Skeletal muscle cell (primary cell): ENCODE measurements around the gene CDH13.
A peak's percentile ranks its signal among the peaks of the same experiment; 100 is the strongest.

Experiments used
- DNase-seq: peaks from one replicate; pipeline ENCODE4 v3.0.0-alpha.2; 2010; ENCODE audit warnings: low read depth
- H3K4me3 ChIP-seq: 2 replicates; pipeline ENCODE4 v1.5.1; 2011; ENCODE audit warnings: low read depth, mild to moderate bottlenecking, control low read depth, low read length, moderate library complexity

CDH13 gene

DNA sequence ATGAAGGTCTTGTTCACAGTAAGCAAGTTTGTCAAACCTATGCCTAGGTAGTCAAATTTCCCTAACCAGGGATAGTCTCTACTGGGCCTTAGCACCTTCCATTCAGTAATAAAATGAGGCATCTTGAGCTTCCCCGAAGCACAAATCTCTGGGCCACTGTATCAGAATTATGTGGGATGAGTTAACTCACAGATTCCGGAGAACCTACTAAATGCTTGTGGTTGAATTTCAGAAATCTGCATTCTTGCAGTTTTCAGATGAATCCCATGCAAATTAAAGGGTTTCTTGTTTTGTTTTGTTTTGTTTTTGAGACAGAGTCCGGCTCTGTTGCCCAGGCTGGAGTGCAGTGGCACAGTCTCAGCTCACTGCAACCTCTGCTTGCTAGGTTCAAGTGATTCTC is 702.2 kb downstream of the CDH13 start:
- DNase-seq: no peak
- H3K4me3 ChIP-seq: no peak overlapping the region

DNA sequence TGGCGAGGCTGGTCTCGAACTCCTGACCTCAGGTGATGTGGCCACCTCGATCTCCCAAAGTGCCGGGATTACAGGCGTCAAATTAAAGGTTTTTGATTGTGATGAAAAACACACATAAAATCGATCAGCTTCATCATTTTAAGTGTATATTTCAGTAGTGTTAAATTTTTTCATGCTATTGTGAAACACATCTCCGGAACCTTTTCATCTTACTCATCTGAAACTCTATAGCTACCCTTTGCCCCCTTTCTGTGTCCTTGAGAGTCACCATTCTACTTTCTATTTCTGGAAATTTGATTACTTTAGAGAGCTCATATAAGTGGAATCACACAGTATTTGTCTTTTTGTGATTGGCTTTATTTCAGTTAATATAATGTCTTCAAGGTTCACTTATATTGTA is 702.7 kb downstream of the CDH13 start:
- no peak overlapping the region for H3K4me3 ChIP-seq
- no peak for DNase-seq

DNA sequence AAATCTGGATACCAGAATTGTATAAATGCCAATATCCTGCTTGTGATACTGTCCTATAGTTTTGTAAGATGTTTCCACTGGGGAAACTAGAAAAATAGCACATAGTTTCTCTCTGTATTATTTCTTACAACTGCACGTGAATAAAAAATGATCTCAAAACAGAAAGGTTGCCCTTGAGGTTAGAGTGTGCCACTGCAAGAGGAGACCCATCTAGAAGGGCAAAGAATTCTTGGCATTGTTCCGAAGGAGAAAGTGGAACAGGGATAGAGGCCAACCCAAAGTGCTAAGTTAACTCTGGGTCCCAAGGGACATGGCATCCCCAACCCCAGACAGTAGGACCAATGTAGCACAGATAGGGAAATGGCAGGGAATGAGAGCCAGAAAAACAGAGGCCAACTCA is 703.5 kb downstream of the CDH13 start:
- DNase-seq: no peak
- H3K4me3 ChIP-seq: no peak overlapping the region

DNA sequence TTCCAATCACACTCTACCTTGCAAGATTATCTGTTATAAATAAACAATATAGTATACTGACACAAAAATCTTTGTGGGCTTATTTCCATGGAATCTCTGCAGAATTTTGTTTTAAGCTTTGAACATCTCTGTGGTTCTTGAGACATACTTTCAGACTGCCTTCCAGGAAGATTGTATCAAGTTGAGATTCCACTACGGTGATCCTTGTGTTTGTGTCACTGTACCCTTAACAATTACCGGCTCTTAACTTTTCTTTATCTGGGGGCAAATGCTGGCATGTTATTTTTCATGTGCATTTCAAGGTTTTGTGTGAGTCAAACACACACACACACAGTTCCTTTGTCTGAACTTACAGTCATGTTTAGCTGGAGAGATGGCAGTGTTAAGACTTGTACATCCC is 708.3 kb downstream of the CDH13 start:
- no peak overlapping the region for H3K4me3 ChIP-seq
- DNase-seq: no peak

DNA sequence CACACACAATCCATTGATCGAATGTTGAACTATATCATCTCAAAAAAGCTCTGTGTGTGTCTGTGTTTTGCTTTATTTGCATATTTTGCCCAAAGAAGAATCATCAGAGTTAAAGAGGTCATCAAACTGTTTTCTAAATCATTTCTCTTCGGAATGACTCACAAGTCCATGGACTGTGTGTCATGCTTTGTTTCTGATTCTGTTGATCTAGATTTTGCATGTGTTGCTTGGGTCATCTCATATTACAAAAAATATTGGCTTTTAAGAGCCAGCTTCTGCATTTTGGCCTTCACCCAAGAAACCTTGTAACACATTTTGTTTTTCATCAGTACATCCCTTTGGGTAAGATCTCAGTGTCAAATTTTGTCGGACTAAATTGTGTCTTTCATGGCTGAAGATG is 709.8 kb downstream of the CDH13 start:
- peak; percentile 66 for DNase-seq
- H3K4me3 ChIP-seq: no peak overlapping the region

DNA sequence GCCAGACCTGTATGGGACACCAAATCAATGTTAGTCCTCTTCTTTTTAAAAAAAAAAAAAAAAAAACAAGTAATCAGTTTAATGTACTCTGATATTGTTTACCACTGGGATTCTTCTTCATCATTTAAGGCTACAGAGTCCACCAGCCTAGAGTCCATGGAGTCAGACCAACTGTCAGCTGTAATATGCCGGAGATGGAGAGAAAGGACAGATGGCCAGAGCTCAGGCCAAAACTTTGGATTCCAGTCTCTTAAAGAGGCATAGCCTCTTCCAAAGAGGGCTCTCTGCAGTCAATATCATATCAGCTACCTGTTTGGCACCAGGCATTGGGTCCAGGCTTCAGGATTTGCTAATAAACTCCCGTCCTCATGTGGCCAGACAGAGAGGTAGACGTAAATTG is 711.4 kb downstream of the CDH13 start:
- DNase-seq: no peak
- H3K4me3 ChIP-seq: no peak overlapping the region

DNA sequence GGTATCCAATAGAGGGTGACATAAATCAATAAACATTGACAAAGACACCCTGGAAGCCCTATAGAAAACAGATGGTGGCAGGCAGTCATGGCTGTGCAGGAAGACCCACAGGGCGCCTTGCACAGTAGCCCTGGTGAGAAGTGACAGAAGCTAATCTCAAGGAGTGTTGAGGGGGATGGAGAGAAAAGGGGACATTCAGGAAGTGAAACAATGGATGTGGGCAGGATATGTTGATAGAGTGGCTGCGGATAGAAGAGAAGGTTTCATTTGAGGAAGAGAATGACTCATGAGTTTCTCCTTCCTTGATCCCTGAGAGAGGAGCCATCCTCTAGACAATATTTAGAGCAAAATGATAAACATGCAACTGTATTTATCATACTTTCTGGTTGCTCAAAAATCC is 712.2 kb downstream of the CDH13 start:
- DNase-seq: no peak
- H3K4me3 ChIP-seq: no peak overlapping the region

DNA sequence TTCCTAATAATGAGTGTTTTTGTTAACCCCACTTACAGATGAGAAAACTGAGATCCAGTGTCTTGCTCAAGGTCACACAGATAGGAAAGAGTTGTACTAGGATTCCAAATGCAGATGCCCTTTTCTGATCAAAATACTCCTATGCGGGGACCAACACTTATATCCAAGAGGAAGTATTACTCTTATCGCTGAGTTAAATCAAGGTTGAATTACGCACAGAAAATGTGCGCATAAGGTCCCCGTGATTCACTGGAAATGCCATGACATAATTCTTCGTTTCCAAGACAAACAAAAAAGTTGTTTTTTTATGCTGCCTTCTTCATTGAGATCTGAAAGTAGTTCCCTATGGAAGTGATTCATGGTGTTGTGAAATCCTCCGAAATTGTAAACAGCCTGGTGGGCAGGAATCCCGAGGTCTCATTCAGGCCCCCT is 717.2 kb downstream of the CDH13 start:
- peak; percentile 67 for DNase-seq
- H3K4me3 ChIP-seq: no peak overlapping the region

DNA sequence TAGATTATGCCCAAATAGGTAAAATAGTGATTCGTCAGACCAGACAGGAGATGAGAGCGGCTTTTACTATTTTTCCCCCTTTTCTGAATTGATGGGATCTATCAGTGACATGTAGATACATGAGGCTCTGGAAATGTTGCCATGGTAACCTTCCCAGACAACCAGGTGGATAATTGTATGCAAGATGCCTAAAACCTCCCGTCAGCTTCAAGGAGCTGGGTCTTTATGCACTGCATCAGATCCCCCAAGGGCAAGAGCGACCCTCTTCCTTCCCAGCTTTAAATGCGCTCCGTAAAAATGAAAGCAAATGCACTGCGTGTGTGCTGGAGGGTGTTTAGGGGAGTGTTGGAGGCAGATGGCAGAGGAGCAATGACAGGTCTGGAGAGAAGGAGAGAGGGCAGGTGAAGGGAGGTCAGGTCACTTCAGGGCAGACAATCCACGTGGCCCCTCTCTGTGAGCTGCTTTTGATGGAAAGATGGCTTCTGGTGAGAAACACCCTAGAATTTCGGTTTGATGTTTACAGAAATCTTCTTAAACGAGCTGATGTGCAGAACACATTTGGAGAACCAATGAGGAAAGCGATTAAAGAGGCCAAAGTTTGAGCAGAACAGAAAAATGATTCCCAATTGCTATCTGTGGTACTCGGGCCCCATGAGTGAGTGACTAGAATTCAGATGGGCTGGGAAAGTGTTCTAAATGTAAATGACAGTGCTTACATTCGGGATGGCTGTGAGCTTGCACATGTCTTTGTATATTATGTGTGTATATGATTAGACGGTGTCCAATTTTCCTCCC is 719.3 kb downstream of the CDH13 start:
- no peak overlapping the region for H3K4me3 ChIP-seq
- no peak for DNase-seq

DNA sequence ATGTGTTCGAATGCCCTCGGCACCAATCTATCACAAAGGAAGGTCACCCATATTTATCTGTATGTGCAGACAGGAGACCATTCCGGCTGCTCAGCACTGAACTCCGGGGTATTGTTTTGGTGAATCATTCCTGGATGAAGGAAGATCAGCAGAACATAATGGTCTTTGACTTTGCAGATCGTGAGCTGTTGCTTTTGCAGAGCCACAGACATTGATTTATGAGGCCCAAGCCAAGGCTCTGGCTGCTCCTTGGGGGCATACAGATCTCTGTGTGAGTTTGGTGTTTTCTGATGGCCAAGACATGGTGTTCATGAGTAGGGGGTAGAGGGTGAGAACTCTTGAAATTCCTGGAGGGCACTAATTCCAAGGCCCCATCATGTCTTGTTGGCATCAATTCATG is 722.2 kb downstream of the CDH13 start:
- H3K4me3 ChIP-seq: no peak overlapping the region
- no peak for DNase-seq

DNA sequence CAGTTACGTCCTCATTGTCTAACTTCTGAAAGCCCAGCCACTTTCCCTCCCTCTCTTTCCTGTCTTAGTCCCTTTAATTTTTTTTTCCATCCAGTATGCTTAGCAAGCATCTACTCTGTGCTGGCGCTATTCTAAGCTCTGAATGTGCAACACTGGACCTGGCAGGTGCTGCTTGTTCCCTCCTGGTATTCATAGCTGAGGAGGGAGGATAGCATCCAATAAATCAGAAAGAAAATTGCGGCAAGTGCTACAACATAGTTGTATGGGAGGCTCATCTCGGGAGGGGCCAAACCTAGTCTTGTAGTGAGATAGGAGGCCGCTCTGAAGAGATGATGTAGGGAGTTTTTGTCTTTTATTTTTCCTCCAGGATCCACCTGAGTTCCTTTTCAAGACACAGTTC is 723.7 kb downstream of the CDH13 start:
- DNase-seq: no peak
- no peak overlapping the region for H3K4me3 ChIP-seq

DNA sequence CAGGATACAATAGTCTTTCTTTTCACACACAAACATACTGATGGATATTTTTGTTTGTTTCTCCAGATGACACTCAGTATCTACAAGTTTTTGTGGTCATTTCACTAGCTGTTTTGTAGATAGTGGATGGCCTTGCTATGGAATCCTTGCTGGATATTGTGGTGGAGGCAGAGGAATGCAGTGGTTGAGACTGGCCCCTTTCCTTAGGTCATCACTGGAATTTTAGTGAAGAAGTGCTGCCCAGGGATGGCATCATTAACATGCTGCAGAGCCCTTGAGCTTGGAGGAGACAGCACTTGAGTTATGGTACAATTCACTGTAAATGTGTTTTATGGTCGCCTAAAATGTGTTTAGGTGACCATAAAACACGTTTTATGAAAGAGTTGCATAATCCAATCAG is 725.1 kb downstream of the CDH13 start:
- DNase-seq: no peak
- no peak overlapping the region for H3K4me3 ChIP-seq

DNA sequence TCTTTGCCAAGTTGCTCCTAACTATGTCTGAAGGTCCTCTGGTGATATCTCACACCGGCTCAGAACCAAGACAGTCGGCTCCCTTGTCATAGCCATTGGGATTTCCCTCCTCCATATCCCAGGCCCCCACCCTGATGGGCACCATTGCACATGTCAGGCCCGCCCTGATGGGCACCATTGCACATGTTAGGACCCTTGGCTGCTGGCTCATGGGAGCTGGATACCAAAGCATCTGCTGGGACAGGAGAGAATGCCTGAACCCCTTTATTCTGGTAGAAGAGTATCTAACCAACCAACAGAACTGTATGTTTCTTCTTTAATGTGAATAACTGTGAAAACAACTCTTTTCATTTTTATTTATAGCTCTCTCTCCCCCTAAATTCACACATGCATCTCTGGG is 726.5 kb downstream of the CDH13 start:
- DNase-seq: no peak
- no peak overlapping the region for H3K4me3 ChIP-seq

DNA sequence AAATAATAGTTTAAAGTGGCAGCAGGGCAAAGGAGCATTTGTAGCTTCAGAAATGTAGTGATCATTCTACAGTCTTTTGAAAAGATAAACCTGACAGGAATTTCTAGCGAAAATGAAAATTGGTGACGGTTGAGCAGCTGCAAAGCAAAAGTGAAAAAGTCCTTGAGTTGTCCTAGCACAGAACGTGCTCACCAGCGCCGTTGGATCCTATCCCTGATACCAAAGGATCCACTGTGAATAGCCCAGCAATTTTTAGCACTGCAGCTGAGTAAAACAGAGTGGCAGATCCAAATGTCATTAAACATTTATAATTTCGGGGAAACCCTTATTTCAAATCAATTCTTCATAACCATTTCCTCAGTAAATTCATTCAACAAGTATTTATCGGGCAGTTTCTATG is 727.2 kb downstream of the CDH13 start:
- no peak overlapping the region for H3K4me3 ChIP-seq
- DNase-seq: no peak

DNA sequence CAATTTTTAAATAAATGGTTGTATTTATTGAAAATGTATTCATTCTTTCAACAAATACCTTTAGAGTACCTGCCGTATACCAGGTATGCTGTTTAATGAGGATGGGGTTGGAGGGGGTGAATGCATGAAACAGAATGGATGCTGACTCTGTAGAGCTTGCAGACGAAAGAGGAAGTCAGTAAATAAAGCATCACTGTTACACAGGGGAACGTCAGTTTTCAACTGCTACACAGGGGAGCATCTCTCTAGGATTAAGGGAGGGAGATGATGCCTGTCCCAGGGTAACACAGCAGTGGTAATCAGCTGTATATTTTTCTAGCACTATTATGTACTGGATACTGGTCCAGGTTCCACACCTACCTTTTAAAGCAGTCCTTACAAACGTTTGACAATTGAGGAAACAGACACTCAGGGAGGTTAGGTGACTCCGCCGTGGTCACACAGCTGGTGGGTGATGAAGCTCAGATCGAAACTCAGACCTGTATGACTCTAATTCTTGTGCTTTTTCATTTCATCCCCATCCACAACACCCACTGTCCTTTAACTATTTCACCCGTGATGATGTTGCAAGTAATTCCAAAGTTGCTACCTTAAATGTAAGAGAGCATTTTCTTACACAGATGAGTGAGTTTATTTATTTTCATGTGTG is 728.9 kb downstream of the CDH13 start:
- no peak overlapping the region for H3K4me3 ChIP-seq
- DNase-seq: no peak

DNA sequence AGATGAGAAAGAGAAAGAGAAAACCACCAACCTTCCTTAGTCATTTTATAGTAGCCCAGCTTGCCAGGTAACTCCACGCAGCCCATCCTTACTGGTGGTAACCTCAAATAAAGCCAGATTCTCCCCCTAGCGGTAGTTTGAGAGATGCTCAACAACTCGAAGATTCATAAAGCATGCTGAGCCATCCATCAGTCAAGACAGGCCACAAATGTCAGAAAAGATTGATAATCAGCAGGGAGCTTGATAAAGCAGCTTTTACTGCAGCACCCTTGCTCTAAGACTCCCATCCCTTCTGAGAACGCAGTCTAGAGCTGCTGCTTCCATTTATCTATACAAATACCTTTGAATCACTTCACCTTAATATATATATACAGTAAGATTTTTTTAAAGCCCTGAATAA is 729.5 kb downstream of the CDH13 start:
- no peak overlapping the region for H3K4me3 ChIP-seq
- DNase-seq: no peak

DNA sequence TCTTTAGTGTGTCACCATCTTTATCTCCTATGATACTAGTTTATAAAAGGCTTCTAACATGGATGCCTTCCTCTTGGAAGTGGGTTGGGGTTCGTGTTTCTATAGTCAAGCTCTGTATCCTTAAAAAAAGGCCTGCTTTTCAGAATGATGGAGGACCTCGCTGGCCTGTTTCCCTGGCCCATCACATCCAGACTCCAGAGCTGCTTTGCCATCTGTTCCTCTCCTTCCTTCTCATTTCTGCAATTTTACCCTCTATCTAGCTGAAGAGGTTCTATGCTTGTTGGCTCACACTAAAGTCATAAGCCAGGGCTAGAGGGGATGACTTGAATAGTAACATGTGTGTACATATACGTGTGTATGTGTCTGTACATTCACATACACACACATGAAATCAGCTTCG is 730.2 kb downstream of the CDH13 start:
- no peak for DNase-seq

DNA sequence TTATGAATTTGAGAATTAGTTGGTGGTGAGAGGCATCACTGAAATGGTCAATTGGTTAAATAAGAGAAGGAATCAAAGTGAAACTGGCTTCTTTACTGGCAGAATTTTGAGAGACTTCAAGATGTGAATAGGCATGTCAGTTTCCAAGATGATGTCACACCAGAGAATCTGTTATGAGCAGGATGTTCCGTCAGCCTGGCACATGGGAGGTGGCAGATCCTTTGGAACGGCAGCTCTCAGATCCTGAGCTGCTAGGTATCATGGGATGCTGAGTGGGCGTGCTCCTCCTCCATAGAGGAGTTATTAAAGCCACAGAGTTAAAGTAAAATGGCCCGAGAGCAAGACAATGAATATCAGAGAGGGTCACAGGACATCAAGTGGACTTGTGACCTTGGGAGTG is 736.8 kb downstream of the CDH13 start:
- no peak overlapping the region for H3K4me3 ChIP-seq
- no peak for DNase-seq

More for the DNA sequence above, 730.2 kb downstream of the CDH13 start:
- H3K4me3 ChIP-seq: no peak overlapping the region

DNA sequence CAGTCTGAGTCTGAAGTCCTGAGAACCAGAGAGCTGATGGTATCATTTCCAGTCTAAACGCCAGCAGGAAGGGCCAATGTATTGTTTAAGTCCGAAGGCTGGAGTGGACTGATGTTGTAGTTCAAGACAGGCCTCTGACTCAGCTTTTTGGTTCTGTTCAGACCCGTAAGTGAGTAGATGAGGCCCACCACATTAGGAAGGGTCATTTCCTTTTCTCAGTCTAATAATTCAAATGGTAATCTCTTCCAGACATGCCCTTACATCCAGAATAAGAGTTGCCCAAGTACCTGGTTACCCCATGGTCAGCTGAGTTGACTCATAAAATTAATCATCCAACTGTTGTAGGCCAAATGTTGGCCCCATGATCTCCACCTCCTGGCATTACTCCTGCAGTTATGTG is 738.4 kb downstream of the CDH13 start:
- no peak overlapping the region for H3K4me3 ChIP-seq
- peak; percentile 7 for DNase-seq

DNA sequence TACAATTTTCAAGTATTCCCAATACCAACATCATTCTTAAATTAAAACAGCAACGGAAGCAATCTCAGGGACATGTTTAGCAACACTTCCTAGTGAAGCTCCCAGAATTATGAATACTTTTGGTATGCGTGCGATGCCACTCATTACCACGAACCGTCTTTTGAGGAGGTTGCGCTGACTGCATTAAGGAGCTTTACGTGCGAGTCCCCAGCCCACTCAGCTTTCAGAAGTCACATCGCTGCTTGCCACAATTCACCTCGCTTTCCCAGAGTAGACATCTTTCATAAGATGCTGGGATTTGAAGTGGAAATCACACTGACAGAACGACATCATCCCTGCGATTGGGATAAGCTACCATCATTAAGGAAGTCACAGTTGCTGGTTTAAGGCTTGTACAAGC is 739.5 kb downstream of the CDH13 start:
- no peak overlapping the region for H3K4me3 ChIP-seq
- DNase-seq: no peak

DNA sequence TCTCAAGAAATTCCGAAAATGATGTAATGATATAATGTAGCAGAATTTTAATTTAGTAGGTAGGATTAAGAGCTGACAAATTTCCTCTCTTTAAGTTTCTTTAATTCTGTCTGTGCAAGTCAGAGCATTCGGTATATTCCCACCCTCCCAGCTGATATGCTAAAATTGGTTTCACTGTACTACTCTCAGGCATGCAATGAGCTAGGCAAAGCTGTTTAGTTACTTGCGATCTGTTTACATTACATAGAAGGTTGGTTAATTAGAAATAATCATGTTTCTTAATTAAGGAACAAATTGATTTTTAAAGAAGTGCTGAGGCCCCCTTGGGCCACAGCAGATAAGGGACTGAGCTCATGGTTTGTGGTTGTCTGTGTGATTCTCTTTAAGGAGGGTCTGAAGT is 748.2 kb downstream of the CDH13 start:
- DNase-seq: no peak
- H3K4me3 ChIP-seq: no peak overlapping the region
